IPS DF 4.7 (cell line): ENCODE results near the gene QRFP.

Source experiments
- DNase-seq: peaks from one replicate; pipeline ENCODE4 v3.0.0-alpha.2; 2013; ENCODE audit warnings: low spot score; ENCODE audit errors: extremely low read depth

The QRFP gene

GRCh38 chr9:130890870-130891687 lies 5.5 kb downstream of the QRFP start:
- DNase-seq, result no peak

DNA sequence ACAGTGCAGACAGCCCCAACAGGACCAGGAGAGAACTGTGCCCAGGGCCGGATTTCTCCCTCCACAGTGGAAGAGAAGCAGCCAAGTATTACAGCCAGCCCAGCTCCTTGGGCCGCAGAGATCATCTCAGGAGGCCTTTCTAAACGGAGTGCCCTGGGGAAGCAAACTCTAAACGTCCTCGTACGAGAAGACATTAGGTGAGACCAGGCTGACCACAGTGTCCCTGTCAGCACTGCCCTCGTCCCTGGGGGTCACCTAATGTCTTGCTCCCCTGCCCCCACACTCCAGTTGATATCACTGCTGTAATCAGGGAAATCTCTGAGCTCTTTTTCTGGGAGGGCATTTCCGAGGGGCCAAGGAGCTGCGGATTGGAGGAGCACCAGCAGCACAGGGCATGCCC lies 6.5 kb downstream of the QRFP start:
- no peak for DNase-seq

DNA sequence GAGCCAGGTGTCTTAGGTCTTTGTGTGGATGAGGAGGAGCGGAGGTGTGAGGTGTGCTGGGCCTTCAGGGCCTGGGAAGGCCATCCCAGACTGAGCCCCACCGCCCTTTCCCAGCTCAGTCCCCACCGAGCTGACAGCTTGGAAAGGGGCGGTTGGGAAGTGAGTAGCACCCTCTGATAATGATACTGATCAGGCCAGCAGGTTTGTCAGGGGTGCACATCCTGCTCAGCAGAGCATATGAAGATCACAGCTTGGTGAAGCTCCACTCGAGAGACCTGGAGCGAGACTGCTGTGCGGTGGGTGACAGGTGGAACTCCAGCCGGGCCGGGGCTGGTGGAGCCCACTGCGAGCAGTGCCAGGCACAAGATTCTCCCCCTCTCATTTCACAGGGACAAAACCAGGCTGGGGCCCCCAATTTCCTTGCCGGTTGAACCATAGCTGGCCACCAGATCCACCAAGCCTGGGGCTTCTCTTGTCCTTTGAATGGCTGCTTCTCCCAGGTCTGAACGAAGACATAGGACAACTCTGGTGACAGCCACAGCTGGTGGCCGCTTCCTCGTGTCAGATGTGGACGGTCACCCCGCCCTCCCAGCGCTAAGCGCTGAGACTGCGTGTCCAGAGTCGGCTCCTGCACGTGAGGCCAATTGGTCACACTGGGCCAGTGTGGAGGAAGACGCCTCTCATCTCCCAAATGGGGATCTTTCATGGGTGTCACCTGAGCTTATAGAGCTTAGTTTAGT lies 8.3 kb downstream of the QRFP start:
- DNase-seq, result no peak

GRCh38 chr9:130887494-130888144 lies 9.0 kb downstream of the QRFP start:
- DNase-seq, result no peak

DNA sequence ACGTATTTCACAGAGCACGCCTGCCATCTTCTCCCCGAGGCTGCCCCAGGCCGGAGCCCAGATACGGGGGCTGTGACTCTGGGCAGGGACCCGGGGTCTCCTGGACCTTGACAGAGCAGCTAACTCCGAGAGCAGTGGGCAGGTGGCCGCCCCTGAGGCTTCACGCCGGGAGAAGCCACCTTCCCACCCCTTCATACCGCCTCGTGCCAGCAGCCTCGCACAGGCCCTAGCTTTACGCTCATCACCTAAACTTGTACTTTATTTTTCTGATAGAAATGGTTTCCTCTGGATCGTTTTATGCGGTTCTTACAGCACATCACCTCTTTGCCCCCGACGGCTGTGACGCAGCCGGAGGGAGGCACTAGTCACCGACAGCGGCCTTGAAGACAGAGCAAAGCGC lies 9.6 kb downstream of the QRFP start:
- no peak for DNase-seq

- no peak for DNase-seq
Observed at GRCh38 chr9:130885484-130886375, 10.9 kb downstream of the QRFP start.

GRCh38 chr9:130884542-130885483 lies 11.8 kb downstream of the QRFP start:
- no peak for DNase-seq

DNA sequence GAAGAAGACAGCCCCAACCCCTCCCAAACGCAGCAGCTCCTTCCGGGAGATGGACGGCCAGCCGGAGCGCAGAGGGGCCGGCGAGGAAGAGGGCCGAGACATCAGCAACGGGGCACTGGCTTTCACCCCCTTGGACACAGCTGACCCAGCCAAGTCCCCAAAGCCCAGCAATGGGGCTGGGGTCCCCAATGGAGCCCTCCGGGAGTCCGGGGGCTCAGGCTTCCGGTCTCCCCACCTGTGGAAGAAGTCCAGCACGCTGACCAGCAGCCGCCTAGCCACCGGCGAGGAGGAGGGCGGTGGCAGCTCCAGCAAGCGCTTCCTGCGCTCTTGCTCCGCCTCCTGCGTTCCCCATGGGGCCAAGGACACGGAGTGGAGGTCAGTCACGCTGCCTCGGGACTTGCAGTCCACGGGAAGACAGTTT lies 12.5 kb downstream of the QRFP start:
- DNase-seq, result no peak

DNA sequence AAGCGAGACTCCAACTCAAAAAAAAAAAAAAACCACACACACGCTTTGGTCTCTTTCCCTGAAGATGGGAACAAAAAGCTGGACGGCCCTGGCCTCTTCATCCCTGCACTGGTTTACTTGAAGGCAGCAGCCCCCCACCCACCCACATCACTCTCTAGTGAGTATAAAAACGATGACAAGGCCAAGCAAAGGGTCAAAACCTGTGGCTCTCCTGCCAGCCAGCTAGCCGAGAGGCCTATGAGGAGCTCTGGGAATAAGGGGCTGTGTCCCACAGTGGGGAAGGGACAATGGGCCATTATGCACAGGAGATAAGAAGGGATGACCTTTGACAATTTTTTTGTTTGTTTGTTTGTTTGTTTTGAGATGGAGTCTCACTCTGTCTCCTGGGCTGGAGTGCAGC lies 13.1 kb downstream of the QRFP start:
- no peak for DNase-seq

DNA sequence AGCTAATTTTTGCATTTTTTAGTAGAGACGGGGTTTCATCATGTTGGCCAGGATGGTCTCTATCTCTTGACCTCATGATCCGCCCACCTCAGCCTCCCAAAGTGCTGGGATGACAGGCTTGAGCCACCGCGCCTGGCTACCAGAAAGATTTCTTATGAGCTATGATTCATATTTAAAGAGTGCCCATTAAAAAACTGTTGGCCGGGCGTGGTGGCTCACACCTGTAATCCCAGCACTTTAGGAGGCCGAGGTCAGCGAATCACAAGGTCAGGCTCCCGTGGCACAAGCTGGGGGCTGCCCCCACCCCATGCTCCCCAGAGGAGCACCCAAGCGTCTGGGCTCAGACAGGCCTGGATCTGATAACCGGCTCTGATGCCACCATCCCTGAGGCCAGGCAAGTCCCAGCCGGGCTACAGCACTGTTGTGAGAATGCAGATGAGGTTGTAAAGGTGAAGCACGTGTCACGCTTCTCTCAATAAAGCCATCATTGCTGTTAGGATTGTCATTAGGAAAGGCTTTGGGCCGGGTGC lies 13.9 kb downstream of the QRFP start:
- DNase-seq, result no peak

- no peak for DNase-seq
Observed at GRCh38 chr9:130881516-130881915, 15.1 kb downstream of the QRFP start.

- DNase-seq, result no peak
Observed at GRCh38 chr9:130880599-130881220, 15.9 kb downstream of the QRFP start.

DNA sequence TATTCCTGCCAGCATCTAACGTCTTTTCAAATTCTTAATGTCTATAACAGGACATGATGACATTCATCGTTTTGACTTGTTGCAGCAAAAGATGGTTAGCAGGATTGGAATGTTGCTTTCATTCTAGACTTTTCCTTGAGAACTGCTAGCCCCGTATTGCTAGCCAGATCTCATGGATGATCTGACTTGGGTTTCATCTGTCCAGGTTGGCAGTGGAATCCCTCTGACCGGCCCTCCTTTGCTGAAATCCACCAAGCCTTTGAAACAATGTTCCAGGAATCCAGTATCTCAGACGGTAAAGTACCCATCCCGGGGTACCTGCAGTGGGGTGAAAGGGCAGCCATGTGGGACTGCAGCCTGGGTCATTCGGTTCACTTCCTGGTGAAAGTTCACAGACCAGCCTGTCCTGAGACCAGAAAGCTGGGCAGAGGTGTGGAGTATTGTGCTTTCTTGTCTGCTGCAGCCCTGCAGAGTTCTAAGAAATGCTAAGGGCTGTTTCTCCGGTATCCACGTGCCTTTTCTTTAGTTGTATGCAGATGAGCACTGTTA lies 16.7 kb downstream of the QRFP start:
- DNase-seq, result no peak

GRCh38 chr9:130878295-130878694 lies 18.3 kb downstream of the QRFP start:
- no peak for DNase-seq

GRCh38 chr9:130877300-130877699 lies 19.3 kb downstream of the QRFP start:
- DNase-seq, result no peak

- no peak for DNase-seq
Observed at GRCh38 chr9:130874783-130875182, 21.8 kb downstream of the QRFP start.

- no peak for DNase-seq
Observed at GRCh38 chr9:130873966-130874365, 22.6 kb downstream of the QRFP start.

GRCh38 chr9:130872912-130873503 lies 23.6 kb downstream of the QRFP start:
- no peak for DNase-seq

- no peak for DNase-seq
Observed at GRCh38 chr9:130872508-130872907, 24.1 kb downstream of the QRFP start.
